GM12891 (cell line): ENCODE results near the gene RIPPLY3.

Experiments
- POLR2A ChIP-seq: IDR thresholded peaks from 2 replicates; pipeline ENCODE4 v1.6.1; 2011; ENCODE audit warnings: low read depth, low read length, control low read depth
- POLR2AphosphoS5 ChIP-seq: IDR thresholded peaks from 2 replicates; pipeline ENCODE4 v1.6.1; 2011; ENCODE audit warnings: low read depth, low read length, control low read depth
- POU2F2 ChIP-seq: IDR thresholded peaks from 2 replicates; pipeline ENCODE4 v1.6.1; 2011; ENCODE audit warnings: low read depth, mild to moderate bottlenecking, control low read depth, low read length, moderate library complexity
- TAF1 ChIP-seq: IDR thresholded peaks from 2 replicates; pipeline ENCODE4 v1.6.1; 2011; ENCODE audit warnings: low read depth, low read length, control low read depth

DNA sequence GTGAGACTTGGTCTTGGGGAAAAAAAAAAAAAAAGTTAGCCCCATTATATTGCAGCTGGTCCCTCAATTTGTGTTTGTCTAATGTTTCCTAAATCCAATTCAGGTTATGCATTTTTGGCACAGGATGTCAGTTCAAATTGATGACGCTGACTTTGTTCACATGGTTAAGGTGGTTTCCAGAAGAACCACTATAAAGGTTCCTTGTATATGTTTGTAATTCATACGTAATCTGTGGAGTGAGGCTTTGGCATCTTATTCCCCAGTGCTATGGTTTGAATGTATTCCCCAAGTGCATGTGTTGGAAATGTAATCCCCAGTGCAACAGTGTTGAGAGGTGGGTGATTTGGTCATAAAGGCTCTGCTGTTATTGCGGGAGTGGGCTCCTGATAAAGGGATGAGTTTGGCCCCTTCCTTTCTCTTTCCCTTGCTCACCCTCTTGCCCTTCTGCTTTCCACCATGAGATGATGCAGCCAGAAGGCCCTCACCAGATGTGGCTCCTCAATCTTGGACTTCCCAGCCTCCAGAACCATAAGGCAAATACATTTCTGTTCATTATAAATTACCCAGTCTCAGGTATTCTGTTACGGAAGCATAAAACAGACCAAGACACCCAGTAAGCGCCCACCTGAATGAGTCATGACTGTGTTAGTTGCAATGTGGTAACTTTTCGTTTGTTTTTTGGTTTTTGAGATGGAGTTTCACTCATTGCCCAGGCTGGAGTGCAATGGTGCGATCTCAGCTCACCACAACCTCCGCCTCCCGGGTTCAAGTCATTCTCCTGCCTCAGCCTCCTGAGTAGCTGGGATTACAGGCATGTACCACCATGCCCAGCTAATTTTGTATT is 20.5 kb upstream of the RIPPLY3 start:
- TF ChIP-seq POLR2A (no peak), POLR2AphosphoS5 (no peak), POU2F2 (no peak), TAF1 (no peak)
